HepG2 (cell line): Measurements from ENCODE around the gene CD320. TPM values are rescaled to one million over a fixed set of nuclear protein-coding genes. Genes with fewer than 3 reads are reported as not detected.

Experiments used
- CREB1 ChIP-seq, 2 experiments: fragments of 450-650 bp in 1 of 2; IDR thresholded peaks; 2 replicates each; pipeline ENCODE4 v1.6.1; 2016 to 2017; ENCODE audit warnings: control low read depth in 1 of 2, mild to moderate bottlenecking in 1 of 2, missing compliant biosample characterization in 1 of 2, missing genetic modification characterization in 1 of 2
- IRF2 ChIP-seq: IDR thresholded peaks from 2 replicates; pipeline ENCODE4 v1.6.1; 2018; ENCODE audit warnings: missing genetic modification reagents, missing compliant biosample characterization
- MLX ChIP-seq: IDR thresholded peaks from 2 replicates; pipeline ENCODE4 v1.6.1; 2016
- NRL ChIP-seq: sonication (generic); formaldehyde crosslinking; IDR thresholded peaks from 2 replicates; pipeline ENCODE4 v1.5.0; 2020; ENCODE audit warnings: missing genetic modification reagents, mild to moderate bottlenecking, moderate library complexity, borderline replicate concordance
- SAFB2 ChIP-seq: sonication (generic); formaldehyde crosslinking; IDR thresholded peaks from 2 replicates; pipeline ENCODE4 v1.5.1; 2020; ENCODE audit warnings: missing genetic modification reagents, low read depth, mild to moderate bottlenecking, borderline replicate concordance
- SMAD1 ChIP-seq: sonication (generic); formaldehyde crosslinking; IDR thresholded peaks from 2 replicates; pipeline ENCODE4 v1.4.0; 2020; ENCODE audit warnings: missing genetic modification reagents, low read depth, mild to moderate bottlenecking, borderline replicate concordance
- THAP8 ChIP-seq: sonication (generic); formaldehyde crosslinking; IDR thresholded peaks from 2 replicates; pipeline ENCODE4 v1.5.1; 2020; ENCODE audit warnings: missing genetic modification reagents, mild to moderate bottlenecking, borderline replicate concordance
- ZBTB4 ChIP-seq: sonication (generic); formaldehyde crosslinking; IDR thresholded peaks from 2 replicates; pipeline ENCODE4 v1.4.0; 2020; ENCODE audit warnings: missing genetic modification reagents, mild to moderate bottlenecking, borderline replicate concordance
- ZNF10 ChIP-seq: sonication (generic); formaldehyde crosslinking; IDR thresholded peaks from 2 replicates; pipeline ENCODE4 v1.4.0; 2020; ENCODE audit warnings: mild to moderate bottlenecking, low read depth, missing genetic modification reagents, borderline replicate concordance
- ZNF20 ChIP-seq: sonication (generic); formaldehyde crosslinking; IDR thresholded peaks from 2 replicates; pipeline ENCODE4 v1.4.0; 2020; ENCODE audit warnings: mild to moderate bottlenecking, moderate library complexity, missing genetic modification reagents
- ZNF629 ChIP-seq: sonication (generic); formaldehyde crosslinking; conservative IDR thresholded peaks from 2 replicates; pipeline ENCODE4 v1.5.0; 2020; ENCODE audit warnings: missing genetic modification reagents
- ZSCAN21 ChIP-seq: sonication (generic); formaldehyde crosslinking; IDR thresholded peaks from 2 replicates; pipeline ENCODE4 v1.8.0; 2022; ENCODE audit warnings: mild to moderate bottlenecking, missing genetic modification reagents, moderate library complexity, borderline replicate concordance
- polyA plus RNA-seq, 8 experiments: library from polyadenylated mRNA; depleted of rRNA in 3 of 8; stranded (reverse) in 7 of 8; unstranded in 1 of 8; fragments of >200 nt; fragmentation: Illumina TruSeq in 4 of 8; extraction: Trizol in 4 of 8; gene quantifications; 2 replicates each; pipeline versions ENCODE4 v1.2.1 to v1.2.3, GENCODE V29; 2011 to 2016; ENCODE audit warnings: low read depth in 4 of 8, missing spikeins in 1 of 8, mixed read lengths in 1 of 8; ENCODE audit not compliant: insufficient read depth in 1 of 8
- total RNA-seq, 5 experiments: library from RNA; depleted of rRNA; stranded (reverse); fragments of >200 nt; fragmentation: Illumina TruSeq; extraction: Trizol; gene quantifications; 2 replicates each; pipeline ENCODE4 v1.2.3, GENCODE V29; 2016; ENCODE audit warnings: low read depth in 1 of 5

The CD320 gene
- total and polyA plus RNA-seq, 2 of the 13 experiments (the other 11 are each of a cell fraction or from before 2014, with no cell fraction given) = 83.1 to 99.9 TPM

- no peak for TF ChIP-seq THAP8 (CRISPR knock-in tag)
- TF ChIP-seq IRF2 (CRISPR knock-in tag) = no peak
- TF ChIP-seq MLX = no peak
- TF ChIP-seq ZNF20 (CRISPR knock-in tag) = no peak
- TF ChIP-seq SMAD1 (CRISPR knock-in tag) = no peak
- TF ChIP-seq ZBTB4 = no peak
- TF ChIP-seq NRL (CRISPR knock-in tag) = no peak
- no peak for TF ChIP-seq ZSCAN21 (CRISPR knock-in tag)
- TF ChIP-seq CREB1 (IDR thresholded peaks at IDR 0.05) = no peak
- no peak for TF ChIP-seq CREB1 (CRISPR knock-in tag; IDR thresholded peaks at IDR 0.05)
- no peak for TF ChIP-seq ZNF629 (CRISPR knock-in tag)
- TF ChIP-seq ZNF10 (CRISPR knock-in tag) = no peak
- no peak for TF ChIP-seq SAFB2 (CRISPR knock-in tag)
Observed at GRCh38 chr19:8253678-8254077, 54.5 kb downstream of the CD320 start (continued).
